HuH-7 (cell line): ENCODE data around the gene RS1.

Source experiments
- DNase-seq: peaks from one replicate; pipeline ENCODE4 v3.0.0; 2011; ENCODE audit warnings: low spot score

Gene RS1

GRCh38 chrX:18668071-18668835 is 3.7 kb downstream of the RS1 start:
- DNase-seq = no peak

- no peak for DNase-seq
Measured at GRCh38 chrX:18666614-18667013, 5.3 kb downstream of the RS1 start.

- no peak for DNase-seq
Measured at GRCh38 chrX:18664947-18665346, 7.0 kb downstream of the RS1 start.

- DNase-seq = no peak
Measured at GRCh38 chrX:18661273-18661672, 10.6 kb downstream of the RS1 start.

- DNase-seq = no peak
Measured at GRCh38 chrX:18654875-18655836, 16.8 kb downstream of the RS1 start.

- DNase-seq = no peak
Measured at GRCh38 chrX:18652636-18653035, 19.3 kb downstream of the RS1 start.

GRCh38 chrX:18650662-18651061 is 21.2 kb downstream of the RS1 start:
- DNase-seq = no peak

GRCh38 chrX:18649498-18649951 is 22.4 kb downstream of the RS1 start:
- DNase-seq = no peak

GRCh38 chrX:18647621-18648020 is 24.3 kb downstream of the RS1 start:
- DNase-seq = no peak

- DNase-seq = no peak
Measured at GRCh38 chrX:18643853-18644252, 28.1 kb downstream of the RS1 start.

- DNase-seq = no peak
Measured at GRCh38 chrX:18643243-18643642, 28.7 kb downstream of the RS1 start.

- DNase-seq = no peak
Measured at GRCh38 chrX:18640686-18641085, 31.2 kb downstream of the RS1 start.

GRCh38 chrX:18639280-18639679 is 32.6 kb downstream of the RS1 start:
- no peak for DNase-seq

GRCh38 chrX:18638398-18638797 is 33.5 kb downstream of the RS1 start:
- DNase-seq = no peak

GRCh38 chrX:18630934-18631333 is 41.0 kb downstream of the RS1 start:
- DNase-seq = no peak

- no peak for DNase-seq
Measured at GRCh38 chrX:18624599-18624998, 47.3 kb downstream of the RS1 start.

- DNase-seq = peak; percentile 15
Measured at GRCh38 chrX:18620349-18620748, 51.6 kb downstream of the RS1 start.

- DNase-seq = no peak
Measured at GRCh38 chrX:18619288-18619687, 52.6 kb downstream of the RS1 start.

- peak; percentile 17 for DNase-seq
Measured at GRCh38 chrX:18617407-18617750, 54.5 kb downstream of the RS1 start.

GRCh38 chrX:18616688-18617406 is 55.1 kb downstream of the RS1 start:
- no peak for DNase-seq

- DNase-seq = no peak
Measured at GRCh38 chrX:18613930-18614639, 57.8 kb downstream of the RS1 start.

- no peak for DNase-seq
Measured at GRCh38 chrX:18607966-18608365, 63.9 kb downstream of the RS1 start.
